Activated T-cell treated with anti-CD3 and anti-CD28 coated beads, Interleukin-2, amount 50 U/mL, for 4 hours (primary cell): Measurements from ENCODE around the gene DCTPP1. TPM values are rescaled to one million over a fixed set of nuclear protein-coding genes. Genes with fewer than 3 reads are reported as not detected.

Experiments used
- ATAC-seq, 2 donors: fragments of 200-7000 bp; cut with Tn5 transposase; one replicate each; pipeline ENCODE4 v1.10.0; 2021
- DNase-seq: peaks from one replicate; pipeline ENCODE4 v3.0.0-alpha.2; 2020
- H3K27me3 Mint-ChIP-seq: one replicate; pipeline ENCODE4 v1.8.0; 2021; ENCODE audit warnings: low read depth, mixed read lengths
- H3K36me3 Mint-ChIP-seq: one replicate; pipeline ENCODE4 v1.8.0; 2022; ENCODE audit warnings: mixed read lengths; ENCODE audit not compliant: insufficient read depth
- H3K4me1 Mint-ChIP-seq: one replicate; pipeline ENCODE4 v1.8.0; 2021; ENCODE audit warnings: low read depth, mixed read lengths
- H3K4me3 Mint-ChIP-seq: one replicate; pipeline ENCODE4 v1.8.0; 2021; ENCODE audit warnings: mild to moderate bottlenecking, moderate library complexity, mixed read lengths
- H3K9me3 Mint-ChIP-seq: one replicate; pipeline ENCODE4 v1.8.0; 2021; ENCODE audit warnings: mixed read lengths
- total RNA-seq, 3 donors: library from RNA; stranded (reverse); gene quantifications; one replicate each; pipeline ENCODE4 v1.2.1, GENCODE V29; 2021

Gene DCTPP1
- total RNA-seq, 3 donors from 2014 or later, result 226 to 283 (median 250) TPM

- H3K4me1 Mint-ChIP-seq, result peaks cover 50% of the 10 kb centered on the region
- H3K36me3 Mint-ChIP-seq, result peaks cover 4% of the 10 kb centered on the region
- DNase-seq (no peak), ATAC-seq (no peak)
- peak overlapping the region; percentile 94 for H3K4me3 Mint-ChIP-seq
- no peaks in the 10 kb centered on the region for H3K27me3 Mint-ChIP-seq
- no peaks in the 10 kb centered on the region for H3K9me3 Mint-ChIP-seq
Measured at GRCh38 chr16:30377050-30377811, 52.6 kb downstream of the DCTPP1 start.

GRCh38 chr16:30376461-30376902 lies 53.3 kb downstream of the DCTPP1 start:
- no peaks in the 10 kb centered on the region for H3K9me3 Mint-ChIP-seq
- H3K4me3 Mint-ChIP-seq, result no peak overlapping the region
- DNase-seq (no peak), ATAC-seq (no peak)
- peaks cover 4% of the 10 kb centered on the region for H3K36me3 Mint-ChIP-seq
- H3K27me3 Mint-ChIP-seq, result no peaks in the 10 kb centered on the region
- peaks cover 51% of the 10 kb centered on the region for H3K4me1 Mint-ChIP-seq

- Mint-ChIP-seq H3K4me3 (no peak overlapping the region), H3K4me1 (peaks cover 51% of the 10 kb centered on the region), H3K9me3 (no peaks in the 10 kb centered on the region), H3K36me3 (peaks cover 4% of the 10 kb centered on the region), H3K27me3 (no peaks in the 10 kb centered on the region)
- ATAC-seq (no peak), DNase-seq (no peak)
Measured at GRCh38 chr16:30375864-30376263, 54.0 kb downstream of the DCTPP1 start.

GRCh38 chr16:30374538-30374937 lies 55.3 kb downstream of the DCTPP1 start, which contains the start of gene MYL11:
Gene MYL11 (plus strand): TSS chr16:30374802. CDS start chr16:30374858, 56 bp downstream.
- Mint-ChIP-seq H3K27me3 (no peaks in the 10 kb centered on the region), H3K9me3 (no peaks in the 10 kb centered on the region), H3K4me3 (no peak within 1 kb of the TSS), H3K4me1 (peaks cover 40% of the 10 kb centered on the region), H3K36me3 (no peaks in the 10 kb centered on the region)
- no peak for ATAC-seq
- no peak for DNase-seq

Other genes starting within 250 kb of the DCTPP1 start
- 100 to 1,000 TPM; 747 to 940 (median 832) TPM for gene CORO1A, start 246.4 kb downstream of the DCTPP1 start, total RNA-seq
- 100 to 1,000 TPM; 468 to 531 (median 481) TPM for gene BOLA2B, start 236.4 kb downstream of the DCTPP1 start, total RNA-seq
- gene SLX1A, start 236.2 kb downstream of the DCTPP1 start, total RNA-seq, result 100 to 1,000 TPM in 1 of 3 donors, 10 to 100 TPM in 2; 84.5 to 110 (median 95.6) TPM
- 1 to 10 TPM; 6.8 to 7.6 (median 7.0) TPM for gene SULT1A3, start 230.8 kb downstream of the DCTPP1 start, total RNA-seq
- 10 to 100 TPM in 1 of 3 donors, 1 to 10 TPM in 2; 8.2 to 10.2 (median 8.3) TPM for gene NPIPB13, start 181.6 kb downstream of the DCTPP1 start, total RNA-seq
- 10 to 100 TPM; 95.2 to 97.2 (median 96.8) TPM for gene CD2BP2, start 74.7 kb downstream of the DCTPP1 start, total RNA-seq
- 10 to 100 TPM; 48.2 to 52.5 (median 49.6) TPM for gene TBC1D10B, start 59.5 kb downstream of the DCTPP1 start, total RNA-seq
- gene MYL11, start 55.2 kb downstream of the DCTPP1 start, total RNA-seq, result under 1 TPM in 1 of 3 donors, not detected in 2; 0.76 TPM
- gene SEPTIN1, start 47.5 kb downstream of the DCTPP1 start, total RNA-seq, result 100 to 1,000 TPM; 133 to 164 (median 152) TPM
- gene ZNF48, start 34.6 kb downstream of the DCTPP1 start, total RNA-seq, result 10 to 100 TPM; 18.0 to 19.2 (median 18.1) TPM
- 1 to 10 TPM; 7.1 to 9.8 (median 9.4) TPM for gene ZNF771, start 22.4 kb downstream of the DCTPP1 start, total RNA-seq
- 10 to 100 TPM; 64.5 to 69.1 (median 67.1) TPM for gene SEPHS2, start 15.8 kb upstream of the DCTPP1 start, total RNA-seq
- gene ITGAL, start 42.7 kb upstream of the DCTPP1 start, total RNA-seq, result 100 to 1,000 TPM; 193 to 259 (median 220) TPM
- 10 to 100 TPM in 2 of 3 donors, 1 to 10 TPM in 1; 9.1 to 10.7 (median 10.5) TPM for gene ZNF768, start 96.5 kb upstream of the DCTPP1 start, total RNA-seq
- gene ZNF747, start 104.8 kb upstream of the DCTPP1 start, total RNA-seq, result 10 to 100 TPM; 14.2 to 15.4 (median 15.2) TPM
- gene ZNF764, start 128.3 kb upstream of the DCTPP1 start, total RNA-seq, result 10 to 100 TPM; 21.2 to 23.4 (median 22.5) TPM
- gene ZNF688, start 141.7 kb upstream of the DCTPP1 start, total RNA-seq, result 1 to 10 TPM; 5.6 to 8.1 (median 7.4) TPM
- gene ZNF785, start 155.7 kb upstream of the DCTPP1 start, total RNA-seq, result 1 to 10 TPM; 4.7 to 9.5 (median 6.8) TPM
- gene ZNF689, start 180.4 kb upstream of the DCTPP1 start, total RNA-seq, result 10 to 100 TPM; 15.4 to 16.9 (median 16.0) TPM
- gene PRR14, start 220.9 kb upstream of the DCTPP1 start, total RNA-seq, result 10 to 100 TPM; 65.1 to 85.3 (median 71.0) TPM
- 100 to 1,000 TPM; 132 to 158 (median 137) TPM for gene FBRS, start 228.4 kb upstream of the DCTPP1 start, total RNA-seq